HepG2 (cell line): ENCODE results near the gene DTX4. TPM values are rescaled to one million over a fixed set of nuclear protein-coding genes. Genes with fewer than 3 reads are reported as not detected.
A peak's percentile ranks its signal among the peaks of the same experiment; 100 is the strongest.

Experiments used
- FOXA3 ChIP-seq: IDR thresholded peaks from 2 replicates; pipeline ENCODE4 v1.6.1; 2016; ENCODE audit warnings: missing genetic modification reagents, missing compliant biosample characterization
- NFATC3 ChIP-seq: sonication (generic); formaldehyde crosslinking; IDR thresholded peaks from 2 replicates; pipeline ENCODE4 v1.5.1; 2020; ENCODE audit warnings: mild to moderate bottlenecking, missing genetic modification reagents
- PITX1 ChIP-seq: sonication (generic); formaldehyde crosslinking; IDR thresholded peaks from 2 replicates; pipeline ENCODE4 v1.5.1; 2020; ENCODE audit warnings: mild to moderate bottlenecking, missing genetic modification reagents
- RXRB ChIP-seq: IDR thresholded peaks from 2 replicates; pipeline ENCODE4 v1.6.1; 2016; ENCODE audit warnings: borderline replicate concordance, missing genetic modification reagents, missing compliant biosample characterization
- ZNF546 ChIP-seq: sonication (generic); formaldehyde crosslinking; conservative IDR thresholded peaks from 2 replicates; pipeline ENCODE4 v1.8.1; 2023; ENCODE audit warnings: mild to moderate bottlenecking, missing genetic modification reagents
- ZNF562 ChIP-seq: sonication (generic); formaldehyde crosslinking; IDR thresholded peaks from 2 replicates; pipeline ENCODE4 v1.8.0; 2022; ENCODE audit warnings: missing genetic modification reagents, borderline replicate concordance
- polyA plus RNA-seq, 8 experiments: library from polyadenylated mRNA; depleted of rRNA in 3 of 8; stranded (reverse) in 7 of 8; unstranded in 1 of 8; fragments of >200 nt; fragmentation: Illumina TruSeq in 4 of 8; extraction: Trizol in 4 of 8; gene quantifications; 2 replicates each; pipeline versions ENCODE4 v1.2.1 to v1.2.3, GENCODE V29; 2011 to 2016; ENCODE audit warnings: low read depth in 4 of 8, missing spikeins in 1 of 8, mixed read lengths in 1 of 8; ENCODE audit not compliant: insufficient read depth in 1 of 8
- total RNA-seq, 5 experiments: library from RNA; depleted of rRNA; stranded (reverse); fragments of >200 nt; fragmentation: Illumina TruSeq; extraction: Trizol; gene quantifications; 2 replicates each; pipeline ENCODE4 v1.2.3, GENCODE V29; 2016; ENCODE audit warnings: low read depth in 1 of 5
- TF ChIP-seq, protein P1 (sequence below), 2 experiments: sonication (generic) in 1 of 2; formaldehyde crosslinking in 1 of 2; IDR thresholded peaks; 2 replicates each; pipeline versions ENCODE4 v1.4.0 to v1.6.1; 2016 to 2020; ENCODE audit warnings: borderline replicate concordance in 1 of 2, low read depth in 1 of 2, mild to moderate bottlenecking in 1 of 2, missing genetic modification reagents in 1 of 2
- TF ChIP-seq, protein P2 (sequence below): sonication (generic); formaldehyde crosslinking; IDR thresholded peaks from 2 replicates; pipeline ENCODE4 v1.8.0; 2023; ENCODE audit warnings: mild to moderate bottlenecking, missing genetic modification reagents
- TF ChIP-seq, protein P3 (sequence below): IDR thresholded peaks from 2 replicates; pipeline ENCODE4 v1.6.1; 2016
- TF ChIP-seq, protein P4 (sequence below): sonication (generic); formaldehyde crosslinking; IDR thresholded peaks from 2 replicates; pipeline ENCODE4 v1.5.0; 2020; ENCODE audit warnings: missing genetic modification reagents
- TF ChIP-seq, protein P5 (sequence below): sonication (generic); formaldehyde crosslinking; IDR thresholded peaks from 2 replicates; pipeline ENCODE4 v1.8.1; 2023; ENCODE audit warnings: mild to moderate bottlenecking, missing genetic modification reagents, borderline replicate concordance
- TF ChIP-seq, protein P6 (sequence below): sonication (generic); formaldehyde crosslinking; IDR thresholded peaks from 2 replicates; pipeline ENCODE4 v1.4.0; 2020; ENCODE audit warnings: missing genetic modification reagents, borderline replicate concordance

The DTX4 gene
- total and polyA plus RNA-seq, 2 of the 13 experiments (the other 11 are each of a cell fraction or from before 2014, with no cell fraction given): 0.67 to 5.6 TPM

GRCh38 chr11:59135648-59136461 is 36.1 kb upstream of the DTX4 start (continued):
- TF ChIP-seq, protein P1, sequence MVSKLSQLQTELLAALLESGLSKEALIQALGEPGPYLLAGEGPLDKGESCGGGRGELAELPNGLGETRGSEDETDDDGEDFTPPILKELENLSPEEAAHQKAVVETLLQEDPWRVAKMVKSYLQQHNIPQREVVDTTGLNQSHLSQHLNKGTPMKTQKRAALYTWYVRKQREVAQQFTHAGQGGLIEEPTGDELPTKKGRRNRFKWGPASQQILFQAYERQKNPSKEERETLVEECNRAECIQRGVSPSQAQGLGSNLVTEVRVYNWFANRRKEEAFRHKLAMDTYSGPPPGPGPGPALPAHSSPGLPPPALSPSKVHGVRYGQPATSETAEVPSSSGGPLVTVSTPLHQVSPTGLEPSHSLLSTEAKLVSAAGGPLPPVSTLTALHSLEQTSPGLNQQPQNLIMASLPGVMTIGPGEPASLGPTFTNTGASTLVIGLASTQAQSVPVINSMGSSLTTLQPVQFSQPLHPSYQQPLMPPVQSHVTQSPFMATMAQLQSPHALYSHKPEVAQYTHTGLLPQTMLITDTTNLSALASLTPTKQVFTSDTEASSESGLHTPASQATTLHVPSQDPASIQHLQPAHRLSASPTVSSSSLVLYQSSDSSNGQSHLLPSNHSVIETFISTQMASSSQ (IDR thresholded peaks at IDR 0.05; ENCODE audit: low read depth): no peak
- TF ChIP-seq, protein P1 (CRISPR knock-in tag; IDR thresholded peaks at IDR 0.05; ENCODE audit: borderline replicate concordance): peak; percentile 59; the same call in 1 of the 2 replicates
- TF ChIP-seq, protein P2, sequence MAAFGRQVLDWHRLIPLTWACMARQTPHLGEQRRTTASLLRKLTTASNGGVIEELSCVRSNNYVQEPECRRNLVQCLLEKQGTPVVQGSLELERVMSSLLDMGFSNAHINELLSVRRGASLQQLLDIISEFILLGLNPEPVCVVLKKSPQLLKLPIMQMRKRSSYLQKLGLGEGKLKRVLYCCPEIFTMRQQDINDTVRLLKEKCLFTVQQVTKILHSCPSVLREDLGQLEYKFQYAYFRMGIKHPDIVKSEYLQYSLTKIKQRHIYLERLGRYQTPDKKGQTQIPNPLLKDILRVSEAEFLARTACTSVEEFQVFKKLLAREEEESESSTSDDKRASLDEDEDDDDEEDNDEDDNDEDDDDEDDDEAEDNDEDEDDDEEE: no peak
- TF ChIP-seq, protein P3, sequence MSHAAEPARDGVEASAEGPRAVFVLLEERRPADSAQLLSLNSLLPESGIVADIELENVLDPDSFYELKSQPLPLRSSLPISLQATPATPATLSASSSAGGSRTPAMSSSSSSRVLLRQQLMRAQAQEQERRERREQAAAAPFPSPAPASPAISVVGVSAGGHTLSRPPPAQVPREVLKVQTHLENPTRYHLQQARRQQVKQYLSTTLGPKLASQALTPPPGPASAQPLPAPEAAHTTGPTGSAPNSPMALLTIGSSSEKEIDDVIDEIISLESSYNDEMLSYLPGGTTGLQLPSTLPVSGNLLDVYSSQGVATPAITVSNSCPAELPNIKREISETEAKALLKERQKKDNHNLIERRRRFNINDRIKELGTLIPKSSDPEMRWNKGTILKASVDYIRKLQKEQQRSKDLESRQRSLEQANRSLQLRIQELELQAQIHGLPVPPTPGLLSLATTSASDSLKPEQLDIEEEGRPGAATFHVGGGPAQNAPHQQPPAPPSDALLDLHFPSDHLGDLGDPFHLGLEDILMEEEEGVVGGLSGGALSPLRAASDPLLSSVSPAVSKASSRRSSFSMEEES (CRISPR knock-in tag): no peak
- TF ChIP-seq, protein P4, sequence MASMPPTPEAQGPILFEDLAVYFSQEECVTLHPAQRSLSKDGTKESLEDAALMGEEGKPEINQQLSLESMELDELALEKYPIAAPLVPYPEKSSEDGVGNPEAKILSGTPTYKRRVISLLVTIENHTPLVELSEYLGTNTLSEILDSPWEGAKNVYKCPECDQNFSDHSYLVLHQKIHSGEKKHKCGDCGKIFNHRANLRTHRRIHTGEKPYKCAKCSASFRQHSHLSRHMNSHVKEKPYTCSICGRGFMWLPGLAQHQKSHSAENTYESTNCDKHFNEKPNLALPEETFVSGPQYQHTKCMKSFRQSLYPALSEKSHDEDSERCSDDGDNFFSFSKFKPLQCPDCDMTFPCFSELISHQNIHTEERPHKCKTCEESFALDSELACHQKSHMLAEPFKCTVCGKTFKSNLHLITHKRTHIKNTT (CRISPR knock-in tag): no peak
- peak; percentile 48; the same call in 1 of the 2 replicates for TF ChIP-seq RXRB (CRISPR knock-in tag)
- TF ChIP-seq NFATC3 (CRISPR knock-in tag): 0 out of 2 replicates have a peak, but pooled peaks have one; percentile 48
- TF ChIP-seq PITX1 (CRISPR knock-in tag): 0 out of 2 replicates have a peak, but pooled peaks have one; percentile 26
- TF ChIP-seq, protein P5, sequence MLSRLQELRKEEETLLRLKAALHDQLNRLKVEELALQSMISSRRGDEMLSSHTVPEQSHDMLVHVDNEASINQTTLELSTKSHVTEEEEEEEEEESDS (CRISPR knock-in tag): no peak
- TF ChIP-seq, protein P6, sequence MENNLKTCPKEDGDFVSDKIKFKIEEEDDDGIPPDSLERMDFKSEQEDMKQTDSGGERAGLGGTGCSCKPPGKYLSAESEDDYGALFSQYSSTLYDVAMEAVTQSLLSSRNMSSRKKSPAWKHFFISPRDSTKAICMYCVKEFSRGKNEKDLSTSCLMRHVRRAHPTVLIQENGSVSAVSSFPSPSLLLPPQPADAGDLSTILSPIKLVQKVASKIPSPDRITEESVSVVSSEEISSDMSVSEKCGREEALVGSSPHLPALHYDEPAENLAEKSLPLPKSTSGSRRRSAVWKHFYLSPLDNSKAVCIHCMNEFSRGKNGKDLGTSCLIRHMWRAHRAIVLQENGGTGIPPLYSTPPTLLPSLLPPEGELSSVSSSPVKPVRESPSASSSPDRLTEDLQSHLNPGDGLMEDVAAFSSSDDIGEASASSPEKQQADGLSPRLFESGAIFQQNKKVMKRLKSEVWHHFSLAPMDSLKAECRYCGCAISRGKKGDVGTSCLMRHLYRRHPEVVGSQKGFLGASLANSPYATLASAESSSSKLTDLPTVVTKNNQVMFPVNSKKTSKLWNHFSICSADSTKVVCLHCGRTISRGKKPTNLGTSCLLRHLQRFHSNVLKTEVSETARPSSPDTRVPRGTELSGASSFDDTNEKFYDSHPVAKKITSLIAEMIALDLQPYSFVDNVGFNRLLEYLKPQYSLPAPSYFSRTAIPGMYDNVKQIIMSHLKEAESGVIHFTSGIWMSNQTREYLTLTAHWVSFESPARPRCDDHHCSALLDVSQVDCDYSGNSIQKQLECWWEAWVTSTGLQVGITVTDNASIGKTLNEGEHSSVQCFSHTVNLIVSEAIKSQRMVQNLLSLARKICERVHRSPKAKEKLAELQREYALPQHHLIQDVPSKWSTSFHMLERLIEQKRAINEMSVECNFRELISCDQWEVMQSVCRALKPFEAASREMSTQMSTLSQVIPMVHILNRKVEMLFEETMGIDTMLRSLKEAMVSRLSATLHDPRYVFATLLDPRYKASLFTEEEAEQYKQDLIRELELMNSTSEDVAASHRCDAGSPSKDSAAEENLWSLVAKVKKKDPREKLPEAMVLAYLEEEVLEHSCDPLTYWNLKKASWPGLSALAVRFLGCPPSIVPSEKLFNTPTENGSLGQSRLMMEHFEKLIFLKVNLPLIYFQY (CRISPR knock-in tag): 0 out of 2 replicates have a peak, but pooled peaks have one; percentile 53
- 0 out of 2 replicates have a peak, but pooled peaks have one; percentile 36 for TF ChIP-seq ZNF546 (CRISPR knock-in tag)
- TF ChIP-seq FOXA3: 0 out of 2 replicates have a peak, but pooled peaks have one; percentile 14
- TF ChIP-seq ZNF562 (CRISPR knock-in tag): no peak
